ENCODE data around the gene DBT.
"Not testable (repeated sequence)": the region's sequence is repeated elsewhere in the genome, so short reads cannot be mapped to it uniquely, and the experiment has no call there.

The DBT gene

GRCh38 chr1:100250807-100251206, 1.2 kb upstream of the DBT start:
- no peak for DNase-seq (ENCODE audit: low spot score)

DNA sequence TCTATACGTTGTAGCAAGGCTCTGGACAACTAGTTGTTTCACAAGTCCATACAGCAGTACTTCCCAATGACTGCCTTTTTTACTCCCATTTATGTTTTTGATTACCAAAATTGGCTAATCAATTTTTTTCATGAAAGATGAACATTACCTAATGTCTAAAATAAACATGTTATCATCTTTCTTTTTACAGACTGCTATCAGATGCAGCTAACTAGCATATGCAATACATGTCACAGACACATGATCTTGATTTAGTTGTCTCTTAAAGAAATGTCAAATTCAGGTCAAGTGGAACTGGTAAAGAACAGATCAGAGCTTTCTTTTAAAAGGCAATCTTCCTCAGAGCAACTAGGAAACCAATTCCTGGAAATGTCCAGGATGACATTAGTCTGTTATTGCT, 630 bp upstream of the DBT start:
- no peak for DNase-seq (ENCODE audit: low spot score)

DNA sequence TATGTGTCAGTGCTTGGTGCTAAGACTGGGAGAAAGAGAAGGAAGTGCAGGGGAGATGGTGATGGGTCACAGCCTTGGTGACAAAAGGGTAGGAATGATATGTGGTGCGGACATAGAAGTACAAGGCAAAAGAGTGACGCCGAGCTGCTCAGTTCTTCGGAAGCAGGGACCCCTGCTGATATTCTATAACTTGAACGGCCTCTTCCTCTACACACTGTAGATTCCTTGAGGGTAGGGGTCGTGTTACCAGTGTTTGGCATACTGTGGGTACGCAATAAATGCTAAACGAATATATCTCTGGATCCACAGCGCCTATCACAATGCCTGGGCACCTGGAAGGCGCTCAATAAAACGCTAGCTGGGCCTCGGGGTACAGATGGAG, 488 bp downstream of the DBT start:
- no peak for DNase-seq (ENCODE audit: low spot score)

GRCh38 chr1:100246738-100247137, 2.9 kb downstream of the DBT start:
- no peak for DNase-seq (ENCODE audit: low spot score)

- DNase-seq (ENCODE audit: low spot score) = no peak
Measured at GRCh38 chr1:100240631-100241030, 9.0 kb downstream of the DBT start.

DNA sequence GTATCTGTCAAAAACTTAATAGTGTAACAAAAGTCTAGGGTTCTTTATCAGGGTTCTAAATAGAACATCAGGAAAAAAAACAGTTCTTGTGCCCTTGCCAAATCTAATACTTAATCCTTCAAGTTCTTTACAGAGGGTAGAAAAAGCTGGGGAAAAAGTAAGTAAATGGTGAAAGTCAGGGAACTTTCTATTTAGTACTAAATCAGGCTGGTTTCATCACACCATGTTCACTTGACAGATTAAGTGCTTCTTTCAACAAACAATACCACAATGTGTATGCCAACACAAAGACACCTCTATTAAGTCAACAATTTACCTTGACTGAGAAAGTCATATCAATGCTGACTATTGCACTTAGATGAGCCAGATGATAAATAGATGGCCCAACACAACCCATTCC, 9.7 kb downstream of the DBT start:
- DNase-seq (ENCODE audit: low spot score) = no peak

- DNase-seq (ENCODE audit: low spot score) = no peak
Measured at GRCh38 chr1:100237091-100237490, 12.5 kb downstream of the DBT start.

DNA sequence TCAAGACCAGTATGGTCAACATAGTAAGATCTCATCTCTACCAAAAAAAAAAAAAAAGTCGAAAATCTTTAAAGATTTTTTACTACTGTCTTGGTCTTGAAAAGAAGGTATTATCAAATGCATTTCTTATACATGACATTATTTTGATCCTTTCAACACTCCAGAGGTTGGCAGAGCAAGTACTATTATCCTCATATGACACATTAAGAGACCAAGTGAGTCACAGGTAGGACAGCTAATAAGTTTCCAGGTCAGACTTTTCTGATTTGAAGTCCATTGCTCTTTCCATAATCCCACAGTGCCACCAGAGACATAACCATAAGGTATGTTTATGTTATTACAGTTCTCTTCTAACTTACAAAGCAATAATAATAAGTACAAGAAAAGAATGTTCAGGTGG, 15.2 kb downstream of the DBT start:
- no peak for DNase-seq (ENCODE audit: low spot score)

- not testable (repeated sequence) for DNase-seq (ENCODE audit: low spot score)
Measured at GRCh38 chr1:100233566-100233965, 16.1 kb downstream of the DBT start.

DNA sequence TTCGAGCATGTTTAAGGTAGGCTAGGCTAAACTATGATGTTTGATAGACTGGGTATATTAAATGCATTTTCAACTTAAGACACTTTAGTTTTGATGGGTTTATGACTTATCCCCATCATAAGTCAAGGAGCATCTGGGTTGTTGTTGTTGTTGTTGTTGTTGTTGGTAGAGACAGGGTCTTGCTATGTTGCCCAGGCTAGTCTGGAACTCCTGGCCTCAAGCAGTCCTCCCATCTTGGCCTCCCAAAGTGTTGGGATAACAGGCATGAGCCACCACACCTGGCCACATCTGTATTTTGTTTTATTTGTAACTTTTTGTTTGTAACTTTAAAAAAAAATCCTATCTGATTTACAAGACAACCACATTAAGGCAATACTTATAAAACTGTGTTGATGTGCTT, 17.5 kb downstream of the DBT start:
- DNase-seq (ENCODE audit: low spot score) = no peak

GRCh38 chr1:100231721-100232120, 17.9 kb downstream of the DBT start:
- DNase-seq (ENCODE audit: low spot score) = no peak

DNA sequence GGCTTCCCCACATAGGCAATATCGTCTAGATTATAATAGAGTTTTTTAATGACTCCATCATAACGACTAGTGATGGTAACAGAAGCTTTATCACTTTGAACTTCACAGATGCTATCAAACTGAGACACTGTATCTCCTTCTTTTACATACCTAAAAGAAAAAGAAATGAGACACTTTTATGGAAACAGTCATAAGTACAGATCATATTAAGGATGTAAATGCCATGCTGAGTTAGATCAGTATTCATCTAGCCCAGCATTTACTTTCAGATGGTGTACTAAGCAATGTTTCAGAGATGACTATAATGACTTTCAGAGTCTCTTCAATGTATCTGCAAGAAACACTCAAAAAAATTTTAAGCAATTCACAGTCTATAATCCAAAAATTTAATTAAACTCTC, 18.9 kb downstream of the DBT start:
- no peak for DNase-seq (ENCODE audit: low spot score)

- DNase-seq (ENCODE audit: low spot score) = no peak
Measured at GRCh38 chr1:100229681-100230443, 19.8 kb downstream of the DBT start.

DNA sequence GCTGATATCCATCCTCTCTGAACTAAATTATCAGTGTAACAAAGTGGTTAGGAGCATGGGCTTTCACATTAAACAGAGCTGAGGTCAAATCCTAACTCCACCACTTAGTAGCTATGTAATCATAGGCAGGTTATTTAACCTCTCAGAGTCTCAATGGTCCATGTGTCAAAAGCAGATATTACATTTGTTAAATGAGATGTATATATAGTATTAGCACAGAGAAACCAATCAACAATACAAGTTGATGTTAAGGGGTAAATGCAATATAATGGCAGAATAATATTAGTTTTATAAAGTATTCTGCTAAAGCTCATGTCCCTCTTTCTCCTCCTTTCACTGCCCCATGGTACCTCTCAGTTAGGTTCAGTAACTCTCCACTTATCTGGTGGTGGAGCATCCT, 27.2 kb downstream of the DBT start:
- no peak for DNase-seq (ENCODE audit: low spot score)

- no peak for DNase-seq (ENCODE audit: low spot score)
Measured at GRCh38 chr1:100219883-100220282, 29.8 kb downstream of the DBT start.

DNA sequence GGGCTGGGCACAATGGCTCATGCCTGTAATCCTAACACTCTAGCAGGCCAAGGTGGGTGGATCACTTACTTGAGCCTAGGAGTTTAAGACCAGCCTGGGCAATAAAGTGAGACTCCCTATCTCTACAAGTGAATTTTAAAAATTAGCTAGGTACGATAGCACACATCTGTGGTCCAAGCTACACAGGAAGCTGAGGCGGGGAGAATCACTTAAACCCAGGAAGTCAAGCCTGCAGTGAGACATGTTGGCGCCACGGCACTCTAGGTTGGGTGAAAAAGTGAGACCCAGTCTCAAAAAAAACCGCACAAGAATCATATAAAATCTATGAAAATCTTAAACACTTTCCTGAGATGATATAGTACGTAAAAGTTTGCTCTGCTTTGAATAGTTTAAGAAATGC, 30.2 kb downstream of the DBT start:
- no peak for DNase-seq (ENCODE audit: low spot score)

DNA sequence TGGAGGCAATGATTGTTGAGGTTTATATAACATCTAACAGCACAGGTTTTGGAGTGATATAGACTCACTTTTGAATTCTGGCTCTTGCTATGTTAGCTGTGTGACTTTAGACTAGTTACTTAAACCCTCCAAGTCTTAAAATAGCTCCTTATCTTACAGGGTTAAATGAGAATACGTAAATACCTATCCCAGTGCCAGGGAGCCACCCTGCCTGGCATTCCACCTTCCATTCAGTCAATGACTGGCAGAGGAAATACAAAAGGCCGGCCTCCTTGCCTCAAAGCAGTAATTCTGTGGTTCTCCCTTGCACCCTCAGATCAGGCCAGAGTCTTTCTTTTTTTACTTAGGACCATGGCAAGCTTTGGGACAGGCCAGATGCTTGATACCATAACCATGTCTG, 31.8 kb downstream of the DBT start:
- no peak for DNase-seq (ENCODE audit: low spot score)

DNA sequence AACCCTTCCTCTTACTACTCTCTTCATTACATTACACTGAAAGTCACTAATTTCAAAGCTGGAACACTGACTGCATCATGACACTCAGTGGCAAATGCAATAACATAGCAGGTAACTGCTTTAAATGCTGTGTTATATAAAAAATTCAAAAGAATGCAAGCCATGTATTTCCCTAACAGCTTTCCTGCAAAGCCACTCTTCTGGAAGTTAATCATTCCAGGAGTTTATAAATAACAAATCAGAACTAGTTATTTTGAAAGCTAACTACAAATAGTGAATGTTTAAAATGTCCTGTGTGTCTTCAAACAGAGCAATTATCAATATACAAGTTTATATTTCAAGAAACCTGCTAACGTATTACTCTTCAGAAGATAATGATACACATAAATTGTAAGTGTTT, 34.5 kb downstream of the DBT start:
- no peak for DNase-seq (ENCODE audit: low spot score)

DNA sequence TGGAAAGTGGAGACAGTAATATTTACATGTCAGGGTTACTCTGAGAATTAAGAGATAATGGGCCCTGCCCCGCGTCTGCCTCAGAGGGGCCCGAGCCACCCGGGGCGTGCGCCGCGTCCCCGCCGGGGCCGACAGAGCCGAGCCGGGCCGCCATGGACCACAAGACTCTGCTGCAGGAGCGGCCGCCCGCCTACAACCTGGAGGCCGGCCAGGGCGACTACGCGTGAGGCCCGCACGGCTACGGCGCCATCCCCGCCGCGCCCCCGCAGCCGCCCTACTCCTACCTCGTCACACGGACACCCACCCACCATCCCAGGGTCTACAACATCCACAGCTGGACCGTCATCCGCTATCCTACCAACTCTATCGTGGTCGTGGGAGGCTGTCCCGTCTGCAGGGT, 36.5 kb downstream of the DBT start:
- no peak for DNase-seq (ENCODE audit: low spot score)

- DNase-seq (ENCODE audit: low spot score) = no peak
Measured at GRCh38 chr1:100206301-100206700, 43.3 kb downstream of the DBT start.

- not testable (repeated sequence) for DNase-seq (ENCODE audit: low spot score)
Measured at GRCh38 chr1:100205593-100205992, 44.0 kb downstream of the DBT start.

DNA sequence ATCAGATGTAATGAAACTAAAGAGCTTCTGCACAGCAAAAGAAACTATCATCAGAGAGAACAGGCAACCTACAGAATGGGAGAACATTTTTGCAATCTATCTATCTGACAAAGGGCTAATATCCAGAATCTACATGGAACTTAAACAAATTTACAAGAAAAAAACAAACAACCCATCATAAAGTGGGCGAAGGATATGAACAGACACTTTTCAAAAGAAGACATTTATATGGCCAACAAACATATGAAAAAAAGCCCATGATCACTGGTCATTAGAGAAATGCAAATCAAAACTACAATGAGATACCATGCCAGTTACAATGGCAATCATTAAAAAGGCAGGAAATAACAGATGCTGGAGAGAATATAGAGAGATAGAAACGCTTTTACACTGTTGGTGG, 44.5 kb downstream of the DBT start:
- DNase-seq (ENCODE audit: low spot score) = not testable (repeated sequence)

DNA sequence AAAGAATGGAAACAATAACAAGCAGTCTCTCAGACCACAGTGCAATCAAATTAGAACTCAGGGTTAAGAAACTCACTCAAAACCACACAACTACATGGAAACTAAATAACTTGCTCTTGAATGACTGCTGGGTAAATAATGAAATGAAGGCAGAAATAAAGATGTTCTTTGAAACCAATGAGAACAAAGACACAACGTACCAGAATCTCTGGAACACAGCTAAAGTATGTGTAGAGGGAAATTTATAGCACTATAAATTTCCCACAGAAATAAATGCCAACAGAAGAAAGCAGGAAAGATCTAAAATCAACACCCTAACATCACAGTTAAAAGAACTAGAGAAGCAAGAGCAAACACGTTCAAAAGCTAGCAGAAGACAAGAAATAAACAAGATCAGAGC, 46.9 kb downstream of the DBT start:
- not testable (repeated sequence) for DNase-seq (ENCODE audit: low spot score)

GRCh38 chr1:100200060-100200459, 49.6 kb downstream of the DBT start:
- not testable (repeated sequence) for DNase-seq (ENCODE audit: low spot score)

- DNase-seq (ENCODE audit: low spot score) = no peak
Measured at GRCh38 chr1:100198596-100198995, 51.0 kb downstream of the DBT start.

Measured in left forelimb (tissue), 1 donor.